22Rv1 (cell line): Measurements from ENCODE around the gene DENND2D.

Experiments
- CTCF ChIP-seq: fragments of 450-650 bp; IDR thresholded peaks from 2 replicates; pipeline ENCODE4 v1.5.1; 2017; ENCODE audit warnings: mild to moderate bottlenecking
- ZFX ChIP-seq: fragments of 450-650 bp; IDR thresholded peaks from 2 replicates; pipeline ENCODE4 v1.6.1; 2017; ENCODE audit warnings: antibody characterized with exemption, borderline replicate concordance

DNA sequence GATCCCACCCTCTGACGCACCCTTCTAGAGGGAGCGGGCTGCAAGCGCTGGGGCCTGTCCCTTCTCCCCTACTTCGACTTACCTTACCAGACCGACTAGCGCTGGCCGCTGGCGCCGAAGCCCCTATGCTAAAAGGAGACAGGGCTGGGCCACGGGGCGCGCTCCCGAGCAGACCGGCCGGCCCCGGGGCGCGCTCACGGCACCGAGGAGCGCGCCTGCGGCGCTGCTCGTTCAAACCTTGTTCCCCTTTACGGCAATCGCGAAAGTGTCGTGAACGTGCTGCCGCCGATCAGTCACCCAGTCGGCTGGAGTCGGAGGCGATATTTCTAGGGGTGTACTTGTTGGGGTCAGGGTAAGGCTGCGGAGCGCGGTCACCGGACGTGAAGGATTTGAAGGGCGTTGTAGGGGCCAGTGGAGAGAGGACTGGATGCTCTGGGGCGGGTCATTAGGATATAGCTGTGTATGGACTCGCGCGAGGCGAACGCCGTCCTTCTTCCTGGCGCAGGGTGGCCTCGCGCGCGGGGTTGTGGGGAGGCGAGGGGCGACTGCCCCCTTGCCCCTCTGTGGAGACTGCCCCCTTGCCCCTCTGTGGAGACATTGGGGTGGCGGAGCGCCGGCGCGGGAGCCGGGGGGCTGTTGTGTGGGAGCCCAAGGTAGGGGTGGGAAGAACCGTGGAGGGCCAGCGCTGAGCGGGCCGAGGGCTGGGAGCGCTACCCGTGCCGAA, 60.3 kb downstream of the DENND2D start, which contains the start of the genes CEPT1 and DRAM2:
- no peak for TF ChIP-seq CTCF
- TF ChIP-seq ZFX = no peak
